ENCODE results near the gene SLC29A2. TPM values are rescaled to one million over a fixed set of nuclear protein-coding genes. Genes with fewer than 3 reads are reported as not detected.
A peak's percentile ranks its signal among the peaks of the same experiment; 100 is the strongest.
"Not testable (repeated sequence)": the region's sequence is repeated elsewhere in the genome, so short reads cannot be mapped to it uniquely, and the experiment has no call there.

SLC29A2 gene
- 1.9 TPM for polyA plus RNA-seq (2013, experiment 1 of 2; ENCODE audit: insufficient read length)
- polyA plus RNA-seq (2013, experiment 2 of 2; ENCODE audit: insufficient read length): 2.9 TPM

GRCh38 chr11:66371627-66372415, at the start of gene SLC29A2:
Gene SLC29A2 (minus strand): TSS chr11:66371760. CDS start chr11:66371591, 169 bp downstream.
- DNase-seq: no peak

GRCh38 chr11:66420671-66421476, 49.3 kb upstream of the SLC29A2 start, which contains the start of gene NPAS4:
Gene NPAS4 (plus strand): TSS chr11:66421035. CDS start chr11:66421180, 145 bp downstream.
- no peak for DNase-seq

DNA sequence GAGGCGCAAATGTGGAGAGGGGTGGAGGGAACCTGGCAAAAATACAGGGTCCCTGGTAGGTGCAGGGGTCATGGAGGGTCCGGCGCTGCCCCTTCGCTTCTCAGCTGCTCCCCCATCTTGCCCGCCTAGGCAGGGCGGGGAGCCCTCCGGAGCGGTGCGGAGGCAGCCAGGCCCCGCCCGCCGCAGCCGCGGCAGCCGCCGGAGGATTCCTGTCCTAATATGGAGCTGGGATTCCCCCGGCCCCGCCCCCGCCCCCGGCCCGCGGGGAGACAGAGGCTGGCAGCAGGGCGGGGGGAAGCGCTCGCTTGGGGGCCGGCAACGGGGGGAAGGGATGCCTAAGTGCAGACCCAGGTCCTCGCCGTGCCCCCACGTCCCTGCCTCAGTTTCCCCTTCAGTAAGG, 48.3 kb upstream of the SLC29A2 start:
- DNase-seq: no peak

GRCh38 chr11:66418986-66419308, 47.4 kb upstream of the SLC29A2 start:
- no peak for DNase-seq

GRCh38 chr11:66418168-66418985, 46.8 kb upstream of the SLC29A2 start:
- DNase-seq: peak; percentile 98

DNA sequence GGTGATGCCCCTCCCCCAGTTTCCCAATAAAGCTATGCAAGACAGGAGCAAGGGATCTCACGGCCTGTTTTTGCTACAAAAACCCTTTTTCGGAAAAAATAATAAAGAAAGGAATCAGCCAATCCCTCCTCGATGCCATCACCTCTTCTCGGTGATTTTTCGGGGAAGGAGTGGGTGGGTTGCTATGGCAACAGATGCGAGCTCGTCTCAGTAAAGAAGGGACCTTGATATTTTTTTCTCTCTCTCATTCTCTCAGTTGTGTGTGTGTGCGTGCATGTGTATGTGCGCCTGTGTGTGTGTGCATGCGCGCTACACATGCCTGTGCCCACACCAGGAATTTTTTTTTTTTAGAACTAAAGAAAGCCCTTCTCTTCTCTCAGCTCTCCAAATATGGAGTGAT, 45.4 kb upstream of the SLC29A2 start:
- DNase-seq: no peak

DNA sequence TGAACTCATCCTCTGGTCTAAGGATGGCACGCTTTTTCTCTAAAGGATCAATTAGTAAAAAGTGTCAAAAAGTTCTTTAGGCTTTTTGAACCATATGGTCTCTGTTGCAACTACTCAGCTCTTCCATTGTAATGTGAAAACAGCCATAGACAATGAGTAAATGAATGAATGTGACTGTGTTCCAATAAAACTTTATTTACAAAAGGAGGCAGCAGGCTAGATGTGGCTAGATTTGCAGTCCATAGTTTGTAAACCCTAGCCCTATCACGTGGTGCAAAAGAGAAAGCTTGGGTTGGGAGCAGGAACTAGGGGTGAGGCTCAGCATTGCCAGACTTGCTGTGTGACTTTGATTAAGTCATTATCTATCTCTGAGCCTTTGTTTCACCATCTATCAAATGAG, 43.9 kb upstream of the SLC29A2 start:
- no peak for DNase-seq

- DNase-seq: no peak
Observed at GRCh38 chr11:66414120-66414934, 42.8 kb upstream of the SLC29A2 start.

DNA sequence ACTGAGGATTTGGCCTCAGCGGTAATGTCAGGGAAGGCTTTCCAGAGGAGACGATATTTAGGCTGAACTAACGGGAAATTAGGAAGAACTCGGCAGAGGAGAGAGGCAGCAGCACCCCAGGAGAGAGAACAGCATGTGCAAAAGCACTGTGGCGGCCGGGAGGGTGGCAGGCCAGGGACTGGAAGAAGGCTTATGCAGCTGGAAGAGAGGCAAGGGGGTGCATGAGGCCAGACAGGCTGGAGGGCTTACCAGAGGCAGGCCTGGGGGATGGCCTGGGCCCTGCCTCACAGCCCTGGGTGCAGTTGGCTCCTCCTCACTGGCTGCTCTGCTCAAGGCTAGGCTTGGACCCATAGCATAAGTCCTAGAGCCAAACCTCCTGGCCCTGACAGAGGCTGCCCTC, 41.6 kb upstream of the SLC29A2 start:
- no peak for DNase-seq

GRCh38 chr11:66412110-66412509, 40.5 kb upstream of the SLC29A2 start:
- DNase-seq: no peak

DNA sequence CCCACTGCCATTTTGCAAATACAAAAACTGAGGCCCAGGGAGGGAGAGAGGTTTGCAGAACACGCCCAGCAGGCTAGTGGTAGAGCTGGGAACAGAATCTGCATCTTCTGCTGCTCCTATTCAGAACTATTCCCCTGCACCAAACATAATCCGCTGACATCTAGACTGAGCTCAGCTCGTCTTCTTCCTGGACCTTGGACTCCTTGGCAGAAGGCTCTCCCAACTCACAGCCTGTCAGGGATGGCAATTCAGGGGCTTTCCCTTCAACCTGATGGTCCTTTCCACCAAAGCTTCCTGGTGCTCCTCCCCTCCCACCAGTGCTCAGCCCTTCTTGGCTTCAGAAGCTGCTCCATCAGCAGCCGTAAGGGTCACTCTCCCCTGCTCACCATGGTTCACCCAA, 39.8 kb upstream of the SLC29A2 start:
- DNase-seq: no peak

DNA sequence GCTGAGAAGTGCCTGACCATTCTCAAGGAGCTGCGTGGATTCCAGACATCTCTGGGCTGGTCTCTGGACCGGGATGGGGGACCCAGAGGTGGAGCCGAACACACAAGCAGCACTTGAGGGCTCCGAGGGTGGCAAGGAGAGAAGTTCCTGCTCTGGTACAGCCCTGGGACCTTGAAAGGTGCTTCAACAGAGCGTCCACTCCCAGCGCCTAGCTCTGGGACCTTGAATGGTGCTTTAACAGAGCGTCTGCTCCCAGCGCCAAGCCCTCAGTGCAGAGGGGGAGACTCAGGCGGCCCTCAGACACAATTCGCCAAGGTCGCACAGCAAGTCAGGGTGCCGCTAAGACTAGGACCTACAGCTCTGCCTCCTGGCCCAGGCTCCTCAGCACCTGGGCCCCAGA, 38.6 kb upstream of the SLC29A2 start:
- no peak for DNase-seq

- no peak for DNase-seq
Observed at GRCh38 chr11:66409226-66409625, 37.7 kb upstream of the SLC29A2 start.

DNA sequence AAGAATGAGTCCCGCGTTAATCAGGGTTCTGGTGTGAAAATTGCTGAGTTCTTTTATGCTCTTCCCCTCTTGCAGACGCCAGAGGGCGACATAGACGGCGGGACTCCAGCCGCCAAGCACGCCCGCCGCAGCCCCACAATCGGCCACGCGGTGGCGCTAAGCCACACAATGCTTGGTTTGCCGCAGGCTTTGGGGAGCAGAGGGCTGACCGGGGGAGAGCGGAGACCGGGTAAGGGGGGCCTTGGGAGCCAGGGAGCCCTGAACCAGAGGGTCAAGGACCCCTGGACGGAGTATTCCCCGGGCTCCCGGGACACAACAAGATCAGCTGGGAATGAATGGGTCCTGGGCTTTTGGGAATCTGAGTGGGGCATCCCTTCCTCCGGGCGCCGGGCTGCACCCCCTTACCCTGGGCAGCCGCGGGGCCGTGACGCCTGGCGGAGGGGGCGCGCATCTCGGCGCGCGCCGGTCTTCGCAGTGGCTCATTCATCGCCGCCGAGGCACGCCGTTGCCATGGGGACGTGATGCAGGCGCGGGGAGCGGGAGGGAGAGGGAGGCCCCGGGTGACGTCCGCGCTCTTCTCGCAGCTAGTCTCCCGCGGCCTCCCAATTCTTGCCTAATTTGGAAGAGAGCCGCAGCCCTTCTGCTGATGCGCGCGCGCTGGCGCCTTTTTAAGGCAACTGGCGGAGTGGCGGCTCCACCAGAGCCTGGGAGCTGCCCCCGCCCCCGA, 37.1 kb upstream of the SLC29A2 start:
- DNase-seq: peak; percentile 98

DNA sequence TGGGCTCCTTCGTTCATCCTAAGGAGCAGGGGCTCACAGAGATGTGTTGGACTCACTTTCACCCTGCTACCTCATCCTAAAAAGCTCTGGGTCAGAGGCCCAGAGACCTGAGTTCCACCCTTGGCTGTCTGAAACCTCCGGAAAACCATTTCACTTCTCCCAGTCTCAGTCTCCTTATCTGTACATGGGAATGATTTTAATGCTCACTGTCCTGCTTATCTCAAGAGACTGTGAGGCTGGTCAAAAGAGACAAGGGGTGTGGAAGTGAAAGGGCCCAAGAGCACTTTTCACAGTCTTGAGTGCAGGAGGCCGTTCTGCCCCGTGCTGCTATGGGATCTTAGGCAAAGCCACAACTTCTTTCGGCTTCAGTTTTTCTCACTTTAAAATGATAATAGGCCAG, 36.1 kb upstream of the SLC29A2 start:
- no peak for DNase-seq

GRCh38 chr11:66393954-66394353, 22.4 kb upstream of the SLC29A2 start:
- no peak for DNase-seq

GRCh38 chr11:66391322-66391721, 19.8 kb upstream of the SLC29A2 start:
- no peak for DNase-seq

GRCh38 chr11:66388780-66389386, 17.3 kb upstream of the SLC29A2 start:
- DNase-seq: peak; percentile 70

DNA sequence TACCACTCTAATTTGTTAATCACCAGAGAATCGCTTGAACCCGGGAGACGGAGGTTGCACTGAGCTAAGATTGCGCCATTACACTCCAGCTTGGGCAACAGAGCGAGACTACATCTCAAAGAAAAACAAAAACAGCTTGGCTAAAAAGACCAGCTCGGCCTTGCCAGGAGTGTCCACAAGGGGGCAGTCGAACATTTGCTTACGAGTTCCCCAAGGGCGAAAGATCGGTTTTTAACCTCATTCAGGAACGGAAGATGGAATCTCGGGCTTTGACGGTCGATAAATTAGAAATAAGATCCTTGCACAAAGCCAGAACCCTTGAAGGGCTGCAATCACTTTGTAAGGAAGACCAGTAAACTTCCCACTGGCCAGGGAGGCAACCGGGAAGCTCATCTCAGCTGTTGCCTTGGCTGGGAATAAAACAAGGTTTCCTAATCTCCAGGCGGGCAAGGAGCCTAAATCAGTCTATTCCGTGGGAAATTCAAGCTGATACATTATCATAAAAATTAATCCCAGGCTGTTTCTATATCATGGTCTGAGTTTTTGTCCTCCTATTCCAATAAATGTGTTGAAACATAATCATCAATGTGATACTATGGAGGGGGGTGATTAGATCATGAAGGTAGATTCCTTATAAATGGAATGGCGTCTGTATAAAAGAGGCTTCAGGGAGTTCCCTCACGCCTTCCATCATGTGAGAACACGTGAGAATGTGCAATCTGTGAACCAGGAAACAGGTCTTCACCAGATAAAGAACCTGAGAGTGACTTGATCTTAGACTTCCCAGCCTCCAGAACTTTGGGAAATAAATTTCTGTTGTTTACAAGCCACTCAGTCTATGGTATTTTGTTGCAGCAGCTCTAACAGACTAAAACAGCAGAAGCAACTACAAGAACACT, 14.9 kb upstream of the SLC29A2 start:
- DNase-seq: peak; percentile 77

DNA sequence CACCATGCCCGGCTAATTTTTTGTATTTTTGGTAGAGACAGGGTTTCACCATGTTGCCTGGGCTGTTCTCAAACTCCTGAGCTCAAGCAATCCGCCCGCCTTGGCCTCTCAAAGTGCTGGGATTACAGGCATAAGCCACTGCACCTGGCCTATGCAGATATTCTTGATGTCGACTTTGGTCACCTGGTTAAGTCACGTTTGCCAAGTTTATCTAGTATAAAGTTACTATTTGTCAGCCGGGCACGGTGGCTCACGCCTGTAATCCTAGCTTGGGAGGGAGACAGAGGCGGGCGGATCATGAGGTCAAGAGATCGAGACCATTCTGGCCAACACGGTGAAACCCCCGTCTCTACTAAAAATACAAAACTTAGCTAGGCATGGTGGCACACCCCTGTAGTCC, 12.8 kb upstream of the SLC29A2 start:
- not testable (repeated sequence) for DNase-seq
